GM13977 (cell line): ENCODE measurements around the gene FILIP1L.

Experiments used
- DNase-seq: peaks from one replicate; pipeline ENCODE4 v3.0.0; 2012; ENCODE audit warnings: low spot score
- in situ Hi-C: fragments of 300-500 bp; cut with MboI; formaldehyde crosslinking; loops from one replicate; pipeline ENCODE4 v1.12.0; 2022; ENCODE audit warnings: low sequenced_read_pairs, low pct_unique_long_range_greater_than_20kb, mixed read lengths, inconsistent platforms; ENCODE audit not compliant: unreplicated experiment
- TF ChIP-seq, protein P1 (sequence below): IDR thresholded peaks from 2 replicates; pipeline ENCODE4 v1.5.1; 2012; ENCODE audit warnings: mild to moderate bottlenecking, control low read depth; ENCODE audit not compliant: insufficient read depth; ENCODE audit errors: extremely low read depth, missing control alignments

The FILIP1L gene

DNA sequence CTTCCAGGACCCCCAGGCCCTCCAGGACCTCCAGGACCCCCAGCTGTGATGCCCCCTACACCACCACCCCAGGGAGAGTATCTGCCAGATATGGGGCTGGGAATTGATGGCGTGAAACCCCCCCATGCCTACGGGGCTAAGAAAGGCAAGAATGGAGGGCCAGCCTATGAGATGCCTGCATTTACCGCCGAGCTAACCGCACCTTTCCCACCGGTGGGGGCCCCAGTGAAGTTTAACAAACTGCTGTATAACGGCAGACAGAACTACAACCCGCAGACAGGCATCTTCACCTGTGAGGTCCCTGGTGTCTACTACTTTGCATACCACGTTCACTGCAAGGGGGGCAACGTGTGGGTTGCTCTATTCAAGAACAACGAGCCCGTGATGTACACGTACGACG lies 318.7 kb downstream of the FILIP1L start:
- no peak for DNase-seq
- in situ Hi-C loops: no loop called here
- TF ChIP-seq, protein P1, sequence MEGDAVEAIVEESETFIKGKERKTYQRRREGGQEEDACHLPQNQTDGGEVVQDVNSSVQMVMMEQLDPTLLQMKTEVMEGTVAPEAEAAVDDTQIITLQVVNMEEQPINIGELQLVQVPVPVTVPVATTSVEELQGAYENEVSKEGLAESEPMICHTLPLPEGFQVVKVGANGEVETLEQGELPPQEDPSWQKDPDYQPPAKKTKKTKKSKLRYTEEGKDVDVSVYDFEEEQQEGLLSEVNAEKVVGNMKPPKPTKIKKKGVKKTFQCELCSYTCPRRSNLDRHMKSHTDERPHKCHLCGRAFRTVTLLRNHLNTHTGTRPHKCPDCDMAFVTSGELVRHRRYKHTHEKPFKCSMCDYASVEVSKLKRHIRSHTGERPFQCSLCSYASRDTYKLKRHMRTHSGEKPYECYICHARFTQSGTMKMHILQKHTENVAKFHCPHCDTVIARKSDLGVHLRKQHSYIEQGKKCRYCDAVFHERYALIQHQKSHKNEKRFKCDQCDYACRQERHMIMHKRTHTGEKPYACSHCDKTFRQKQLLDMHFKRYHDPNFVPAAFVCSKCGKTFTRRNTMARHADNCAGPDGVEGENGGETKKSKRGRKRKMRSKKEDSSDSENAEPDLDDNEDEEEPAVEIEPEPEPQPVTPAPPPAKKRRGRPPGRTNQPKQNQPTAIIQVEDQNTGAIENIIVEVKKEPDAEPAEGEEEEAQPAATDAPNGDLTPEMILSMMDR: no peak

DNA sequence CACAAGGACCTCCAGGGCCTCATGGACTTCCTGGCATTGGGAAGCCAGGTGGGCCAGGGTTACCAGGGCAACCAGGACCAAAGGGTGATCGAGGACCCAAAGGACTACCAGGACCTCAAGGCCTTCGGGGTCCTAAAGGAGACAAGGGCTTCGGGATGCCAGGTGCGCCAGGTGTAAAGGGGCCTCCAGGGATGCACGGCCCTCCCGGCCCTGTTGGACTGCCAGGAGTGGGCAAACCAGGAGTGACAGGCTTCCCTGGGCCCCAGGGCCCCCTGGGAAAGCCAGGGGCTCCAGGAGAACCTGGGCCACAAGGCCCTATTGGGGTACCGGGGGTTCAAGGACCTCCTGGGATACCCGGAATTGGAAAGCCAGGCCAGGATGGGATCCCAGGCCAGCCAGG lies 319.8 kb downstream of the FILIP1L start:
- TF ChIP-seq, protein P1: no peak
- DNase-seq: no peak
- in situ Hi-C loops: no loop called here

- in situ Hi-C loops: no loop called here
- DNase-seq: peak; percentile 50
- TF ChIP-seq, protein P1: peak; percentile 70
These were observed 325.1 kb downstream of the FILIP1L start for GRCh38 chr3:99789011-99789721.
